ENCODE results near the gene RANBP10.
"Not testable (repeated sequence)": the region's sequence is repeated elsewhere in the genome, so short reads cannot be mapped to it uniquely, and the experiment has no call there.

The RANBP10 gene

GRCh38 chr16:67806428-67807147 lies at the start of gene RANBP10, which contains the start of gene TSNAXIP1:
Gene RANBP10, minus strand, starts transcription at chr16:67806560. Its CDS starts 24 bp downstream, at chr16:67806536.
Gene TSNAXIP1, plus strand, starts transcription at chr16:67806889. Its CDS starts 261 bp downstream, at chr16:67807150.
- in situ Hi-C loops (cut with MboI; ENCODE audit: low sequenced_read_pairs): no loop called here

GRCh38 chr16:67855789-67856188 lies 49.4 kb upstream of the RANBP10 start:
- in situ Hi-C loops (cut with MboI; ENCODE audit: low sequenced_read_pairs): no loop called here

DNA sequence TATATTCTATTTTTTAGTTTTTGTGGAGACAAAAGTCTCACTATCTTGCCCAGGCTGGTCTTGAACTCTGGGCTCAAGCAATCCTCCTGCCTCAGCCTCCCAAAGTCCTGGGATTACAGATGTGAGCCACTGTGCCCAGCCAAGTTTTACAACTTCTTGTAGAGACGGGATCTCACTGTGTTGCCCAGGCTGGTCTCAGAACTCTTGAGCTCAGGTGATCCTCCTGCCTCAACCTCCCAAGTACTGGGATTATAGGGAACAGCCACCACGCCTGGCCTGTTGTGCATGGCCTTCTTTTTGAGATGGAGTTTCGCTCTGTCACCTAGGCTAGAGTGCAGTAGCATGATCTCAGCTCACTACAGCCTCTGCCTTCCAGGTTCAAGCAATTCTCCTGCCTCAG lies 47.3 kb upstream of the RANBP10 start:
- in situ Hi-C loops (cut with MboI; ENCODE audit: low sequenced_read_pairs): no loop called here

- in situ Hi-C loops (cut with MboI; ENCODE audit: low sequenced_read_pairs): no loop called here
Observed at GRCh38 chr16:67848118-67848517, 41.8 kb upstream of the RANBP10 start.

DNA sequence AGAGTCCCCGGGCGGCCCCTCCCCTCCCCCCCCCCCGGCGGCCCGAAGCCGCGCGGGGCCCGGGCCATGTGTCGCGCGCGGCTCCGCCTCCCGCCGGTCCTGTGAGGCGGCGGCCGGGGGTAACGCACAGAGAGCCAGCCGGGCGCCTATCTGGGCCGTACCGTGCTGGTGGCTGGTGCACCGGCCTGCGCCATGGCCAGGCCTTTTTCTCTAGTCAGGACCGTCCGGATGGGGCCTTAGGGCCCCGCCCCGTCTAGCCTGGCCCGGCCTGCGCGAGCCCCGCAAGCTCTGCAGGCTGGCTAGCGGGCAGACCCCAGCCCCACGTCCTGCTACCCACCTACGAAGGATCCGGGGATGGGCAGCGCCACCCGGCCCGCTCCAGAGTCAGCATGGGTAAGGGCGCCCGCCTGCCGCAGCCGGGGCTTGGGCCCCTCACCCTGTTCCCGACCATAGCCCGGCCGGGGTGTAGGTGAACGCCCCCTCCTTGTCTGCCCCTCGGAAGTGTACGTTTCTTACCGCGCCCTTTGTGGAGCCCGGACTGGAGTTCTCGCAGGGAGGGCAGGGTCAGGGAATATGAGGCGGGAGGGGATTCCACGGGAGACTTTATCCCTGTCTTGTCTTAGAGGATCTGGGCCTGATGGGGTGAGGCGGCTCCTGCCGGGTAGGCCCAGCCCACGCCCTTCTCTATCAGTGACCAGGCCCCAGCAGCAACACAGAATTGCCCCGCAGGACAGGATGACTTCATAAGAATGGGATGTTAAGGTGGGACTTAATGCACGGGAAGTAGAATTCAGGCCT lies 40.9 kb upstream of the RANBP10 start, which contains the start of gene CENPT:
Gene CENPT, minus strand, starts transcription at position 630 of the 798 bp plus-strand sequence. CDS start 13,834 bp downstream, outside the sequence.
- in situ Hi-C loops (cut with MboI; ENCODE audit: low sequenced_read_pairs): no loop called here

- in situ Hi-C loops (cut with MboI; ENCODE audit: low sequenced_read_pairs): no loop called here
Observed at GRCh38 chr16:67846320-67847063, 40.1 kb upstream of the RANBP10 start, which contains the start of gene NUTF2. Gene NUTF2, plus strand, starts transcription at chr16:67846933. Its CDS starts 18,198 bp downstream, at chr16:67865131.

- in situ Hi-C loops (cut with MboI; ENCODE audit: low sequenced_read_pairs): no loop called here
Observed at GRCh38 chr16:67846063-67846319, 39.6 kb upstream of the RANBP10 start.

DNA sequence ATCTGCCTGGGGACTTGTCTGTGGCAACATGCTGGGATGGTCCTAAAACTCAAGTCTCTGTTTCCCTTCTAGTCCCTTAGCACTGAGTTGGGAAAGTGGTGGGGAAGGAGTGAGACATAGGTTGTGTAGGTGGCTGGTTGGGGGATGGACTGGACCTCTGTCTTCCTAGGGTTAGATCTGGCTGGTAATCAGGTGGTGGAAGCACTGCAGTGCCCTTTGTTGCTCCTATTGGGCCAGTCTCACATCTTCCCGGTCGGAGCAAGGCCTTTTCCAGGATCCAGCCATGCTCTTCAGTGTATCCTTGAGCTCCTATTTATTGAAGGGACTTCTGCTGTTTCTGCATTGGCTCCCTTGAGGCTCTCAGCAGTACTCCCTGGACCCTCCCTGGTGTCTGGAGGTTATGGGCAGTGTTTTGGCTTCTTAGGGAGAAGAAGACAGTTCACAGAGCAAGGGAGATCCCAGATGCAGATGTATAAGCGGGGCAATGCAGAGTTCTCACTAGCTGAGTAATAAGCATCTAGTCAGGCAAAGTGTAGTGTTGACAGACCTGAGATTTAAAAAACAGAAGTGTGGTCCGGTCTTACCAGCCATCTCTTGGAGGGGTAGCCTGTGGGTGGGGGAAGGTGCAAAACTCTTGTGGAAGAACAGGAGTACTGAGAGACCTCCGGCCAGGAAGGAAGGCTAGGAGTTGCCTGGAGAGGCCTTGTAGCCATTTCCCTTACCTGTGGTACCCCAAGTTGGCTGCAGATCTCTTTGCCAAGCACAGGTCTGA lies 39.1 kb upstream of the RANBP10 start:
- in situ Hi-C loops (cut with MboI; ENCODE audit: low sequenced_read_pairs): no loop called here

DNA sequence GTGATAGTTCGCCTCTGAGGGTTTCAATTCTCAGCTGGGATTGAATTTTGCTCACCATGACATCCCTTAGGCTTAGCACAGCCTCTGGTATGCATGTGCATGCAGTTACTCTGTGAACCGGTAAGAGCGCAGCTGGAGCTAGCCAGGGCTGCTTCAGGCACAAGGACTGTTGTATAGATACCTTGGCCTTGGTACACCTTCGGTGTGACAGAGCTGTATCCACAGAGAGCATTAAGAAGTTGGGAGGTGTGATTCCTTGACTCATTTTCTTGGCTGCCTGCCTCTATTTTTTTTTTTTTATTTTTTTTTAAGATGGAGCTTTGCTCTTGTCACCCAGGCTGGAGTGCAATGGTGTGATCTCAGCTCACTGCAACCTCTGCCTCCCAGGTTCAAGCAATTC lies 38.1 kb upstream of the RANBP10 start:
- in situ Hi-C loops (cut with MboI; ENCODE audit: low sequenced_read_pairs): no loop called here

GRCh38 chr16:67843343-67843765 lies 37.0 kb upstream of the RANBP10 start:
- in situ Hi-C loops (cut with MboI; ENCODE audit: low sequenced_read_pairs): no loop called here

GRCh38 chr16:67842509-67843342 lies 36.4 kb upstream of the RANBP10 start:
- in situ Hi-C loops (cut with MboI; ENCODE audit: low sequenced_read_pairs): no loop called here

DNA sequence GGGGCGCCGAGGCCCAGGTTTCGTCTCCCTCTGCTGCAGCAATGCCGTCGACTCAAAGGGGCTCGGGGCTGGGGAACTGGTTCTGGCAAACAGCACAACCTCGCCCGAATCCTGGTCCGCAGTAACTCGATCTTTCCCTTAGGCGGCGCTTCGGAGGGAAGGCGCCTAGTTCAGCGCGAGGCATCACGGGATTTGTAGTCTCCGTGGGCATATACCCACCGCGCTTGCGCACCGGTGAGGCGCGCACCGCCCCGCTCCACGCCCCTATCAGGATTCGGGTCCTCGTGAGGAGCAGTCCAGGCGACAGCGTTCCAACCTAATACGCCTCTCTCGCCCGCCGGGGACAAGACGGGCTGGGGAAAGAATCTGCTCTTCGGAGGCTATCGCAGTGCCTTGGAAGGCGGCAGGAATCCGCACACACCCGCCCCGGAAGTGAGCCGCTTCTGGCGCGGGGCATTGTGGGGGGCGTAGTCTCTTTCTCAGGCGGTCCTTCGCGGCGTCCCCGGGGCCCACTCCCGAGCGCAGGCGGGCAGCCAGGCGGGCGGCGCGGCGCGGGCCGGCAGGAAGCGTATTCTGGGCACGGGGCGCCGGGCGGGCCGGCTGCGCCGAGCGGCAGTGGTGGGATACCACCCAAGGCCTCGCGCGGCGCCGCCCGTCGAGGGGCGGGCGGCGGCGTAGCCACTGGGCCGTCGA lies 35.6 kb upstream of the RANBP10 start, which contains the start of gene THAP11:
Gene THAP11, plus strand, starts transcription at position 505 of the 693 bp plus-strand sequence. CDS start 235 bp downstream, outside the sequence.
- in situ Hi-C loops (cut with MboI; ENCODE audit: low sequenced_read_pairs): no loop called here

- in situ Hi-C loops (cut with MboI; ENCODE audit: low sequenced_read_pairs): no loop called here
Observed at GRCh38 chr16:67841198-67841815, 34.9 kb upstream of the RANBP10 start.

GRCh38 chr16:67837811-67838210 lies 31.5 kb upstream of the RANBP10 start:
- in situ Hi-C loops (cut with MboI; ENCODE audit: low sequenced_read_pairs): no loop called here

DNA sequence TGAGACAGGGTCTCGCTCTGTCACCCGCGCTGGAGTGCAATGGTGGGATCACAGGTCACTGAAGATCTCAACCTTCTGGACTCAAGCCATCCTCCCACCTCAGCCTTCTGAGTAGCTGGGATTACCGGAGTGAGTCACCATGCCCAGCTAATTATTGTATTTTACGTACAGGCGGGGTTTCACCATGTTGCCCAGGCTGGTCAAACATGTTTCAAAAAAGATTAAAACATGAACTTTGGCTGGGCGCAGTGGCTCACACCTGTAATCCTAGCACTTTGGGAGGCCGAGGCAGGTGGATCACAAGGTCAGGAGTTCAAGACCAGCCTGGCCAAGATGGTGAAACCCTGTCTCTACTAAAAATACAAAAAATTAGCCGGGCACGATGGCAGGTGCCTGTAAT lies 30.8 kb upstream of the RANBP10 start:
- in situ Hi-C loops (cut with MboI; ENCODE audit: low sequenced_read_pairs): not testable (repeated sequence)

- in situ Hi-C loops (cut with MboI; ENCODE audit: low sequenced_read_pairs): no loop called here
Observed at GRCh38 chr16:67834242-67834614, 27.9 kb upstream of the RANBP10 start.

- in situ Hi-C loops (cut with MboI; ENCODE audit: low sequenced_read_pairs): no loop called here
Observed at GRCh38 chr16:67833415-67834241, 27.3 kb upstream of the RANBP10 start.

DNA sequence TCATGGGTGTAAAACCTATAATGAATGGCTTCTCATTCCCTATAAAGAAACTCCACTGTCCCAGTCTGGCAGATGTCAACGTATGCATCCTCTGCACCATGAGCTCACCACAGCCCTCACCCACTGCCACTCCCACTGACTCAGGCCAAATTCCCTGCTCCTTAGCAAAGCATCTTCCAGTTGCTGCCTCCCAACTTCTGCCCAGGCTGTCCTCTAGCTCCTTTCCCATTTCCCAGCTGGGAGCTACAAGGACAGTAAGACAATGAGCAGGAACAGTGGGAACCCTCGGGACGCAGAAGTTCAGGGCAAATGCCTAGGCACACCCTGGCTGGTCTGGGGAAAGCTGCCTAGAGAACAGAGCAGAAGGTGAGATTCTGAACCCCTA lies 26.7 kb upstream of the RANBP10 start:
- in situ Hi-C loops (cut with MboI; ENCODE audit: low sequenced_read_pairs): no loop called here
